Fibroblast of peridontal ligament (primary cell): ENCODE measurements around the gene CACNB1.

Source experiments
- DNase-seq: peaks from one replicate; pipeline ENCODE4 v3.0.0-alpha.2; 2010; ENCODE audit errors: extremely low read depth

Gene CACNB1

DNA sequence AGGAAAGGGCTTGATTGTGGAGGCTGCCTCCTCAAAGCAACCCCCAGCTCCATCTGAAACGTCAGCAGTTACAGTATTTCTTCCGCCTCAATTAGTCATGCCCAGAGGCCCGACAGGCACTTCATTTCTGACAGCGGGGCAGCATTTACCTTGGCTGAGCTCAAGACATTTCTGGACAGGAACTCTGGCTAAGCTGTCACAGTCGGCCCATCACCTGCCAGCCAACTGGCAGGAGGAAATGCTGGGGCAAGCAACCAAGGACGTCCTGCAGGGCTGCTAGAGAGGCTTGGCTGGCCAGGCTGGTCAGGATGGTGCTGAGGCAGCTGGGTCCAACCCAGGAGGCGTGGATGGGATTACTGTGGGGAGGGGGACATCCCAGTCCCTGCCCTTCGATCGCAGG lies 73.8 kb downstream of the CACNB1 start:
- no peak for DNase-seq
